SK-N-SH treated with all-trans-retinoic acid at 6 μM for 48 hours (cell line): ENCODE results near the gene NOL3.

Source experiments
- ATAC-seq: fragments of 200-7000 bp; cut with Tn5 transposase; 3 replicates; pipeline ENCODE4 v1.9.1; 2020; ENCODE audit warnings: mild to moderate bottlenecking, moderate library complexity
- ARNTL ChIP-seq: fragments of 450-650 bp; formaldehyde crosslinking; IDR thresholded peaks from 2 replicates; pipeline ENCODE4 v1.5.0; 2020; ENCODE audit warnings: low read depth, mild to moderate bottlenecking, moderate library complexity, borderline replicate concordance
- CSDC2 ChIP-seq: fragments of 250-450 bp; sonication (Bioruptor Pico); IDR thresholded peaks from 2 replicates; pipeline ENCODE4 v1.5.0; 2020; ENCODE audit warnings: mild to moderate bottlenecking, moderate library complexity
- ESRRG ChIP-seq: fragments of 250-450 bp; sonication (Bioruptor Pico); IDR thresholded peaks from 2 replicates; pipeline ENCODE4 v1.6.1; 2021; ENCODE audit warnings: mild to moderate bottlenecking
- PPARA ChIP-seq: fragments of 250-450 bp; sonication (Bioruptor Pico); IDR thresholded peaks from 2 replicates; pipeline ENCODE4 v1.5.0; 2020; ENCODE audit warnings: mild to moderate bottlenecking, borderline replicate concordance
- RARB ChIP-seq: fragments of 250-450 bp; sonication (Bioruptor Pico); IDR thresholded peaks from 2 replicates; pipeline ENCODE4 v1.8.0; 2021; ENCODE audit warnings: mild to moderate bottlenecking, moderate library complexity
- SNAI2 ChIP-seq: fragments of 250-450 bp; sonication (Bioruptor Pico); IDR thresholded peaks from 2 replicates; pipeline ENCODE4 v1.5.0; 2020; ENCODE audit warnings: mild to moderate bottlenecking, moderate library complexity
- TCF4 ChIP-seq: fragments of 250-450 bp; sonication (Bioruptor Pico); IDR thresholded peaks from 2 replicates; pipeline ENCODE4 v1.8.0; 2021; ENCODE audit warnings: mild to moderate bottlenecking, moderate library complexity, borderline replicate concordance
- TOX ChIP-seq: fragments of 250-450 bp; sonication (Bioruptor Pico); IDR thresholded peaks from 2 replicates; pipeline ENCODE4 v1.8.0; 2021; ENCODE audit warnings: mild to moderate bottlenecking, moderate library complexity, borderline replicate concordance
- ZC3H10 ChIP-seq: fragments of 250-450 bp; sonication (Bioruptor Pico); IDR thresholded peaks from 2 replicates; pipeline ENCODE4 v1.5.1; 2021; ENCODE audit warnings: mild to moderate bottlenecking, moderate library complexity
- ZFP3 ChIP-seq: fragments of 250-450 bp; sonication (Bioruptor Pico); IDR thresholded peaks from 2 replicates; pipeline ENCODE4 v1.5.0; 2020; ENCODE audit warnings: mild to moderate bottlenecking, moderate library complexity
- ZNF565 ChIP-seq: fragments of 450-650 bp; formaldehyde crosslinking; conservative IDR thresholded peaks from 2 replicates; pipeline ENCODE4 v1.5.0; 2020; ENCODE audit warnings: low read depth, mild to moderate bottlenecking, moderate library complexity
- ZNF8 ChIP-seq: fragments of 450-650 bp; formaldehyde crosslinking; IDR thresholded peaks from 2 replicates; pipeline ENCODE4 v1.5.0; 2020; ENCODE audit warnings: mild to moderate bottlenecking, moderate library complexity
- TF ChIP-seq, protein P1 (sequence below): fragments of 250-450 bp; sonication (Bioruptor Pico); IDR thresholded peaks from 2 replicates; pipeline ENCODE4 v1.5.1; 2021; ENCODE audit warnings: mild to moderate bottlenecking, moderate library complexity
- TF ChIP-seq, protein P2 (sequence below): fragments of 250-450 bp; sonication (Bioruptor Pico); IDR thresholded peaks from 2 replicates; pipeline ENCODE4 v1.8.0; 2020; ENCODE audit warnings: mild to moderate bottlenecking, moderate library complexity, borderline replicate concordance
- TF ChIP-seq, protein P3 (sequence below): fragments of 250-450 bp; sonication (Bioruptor Pico); IDR thresholded peaks from 2 replicates; pipeline ENCODE4 v1.5.0; 2020; ENCODE audit warnings: mild to moderate bottlenecking, moderate library complexity
- TF ChIP-seq, protein P4 (sequence below): fragments of 250-450 bp; sonication (Bioruptor Pico); IDR thresholded peaks from 2 replicates; pipeline ENCODE4 v1.8.0; 2021; ENCODE audit warnings: low read depth, mild to moderate bottlenecking, moderate library complexity, borderline replicate concordance

Gene NOL3

DNA sequence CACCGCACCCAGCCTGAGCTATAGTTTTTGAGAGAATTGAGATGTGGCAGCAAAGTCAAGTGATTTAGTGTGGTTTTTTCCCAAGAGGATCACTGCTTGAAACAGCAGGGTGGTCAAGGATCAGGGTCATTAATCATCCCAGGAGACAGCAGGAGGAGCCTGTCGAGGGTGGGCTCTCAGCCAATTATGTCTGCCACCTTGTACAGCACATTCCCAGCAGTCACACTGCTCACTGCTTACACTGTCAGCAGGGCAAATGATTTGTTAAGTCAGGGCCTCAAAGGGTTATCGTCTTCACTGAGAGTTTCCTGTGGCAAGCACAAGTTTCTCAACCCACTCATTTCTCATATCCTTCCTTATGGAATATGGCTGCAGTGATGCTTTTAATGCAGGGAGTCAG is 32.7 kb upstream of the NOL3 start (continued):
- TF ChIP-seq, protein P1, sequence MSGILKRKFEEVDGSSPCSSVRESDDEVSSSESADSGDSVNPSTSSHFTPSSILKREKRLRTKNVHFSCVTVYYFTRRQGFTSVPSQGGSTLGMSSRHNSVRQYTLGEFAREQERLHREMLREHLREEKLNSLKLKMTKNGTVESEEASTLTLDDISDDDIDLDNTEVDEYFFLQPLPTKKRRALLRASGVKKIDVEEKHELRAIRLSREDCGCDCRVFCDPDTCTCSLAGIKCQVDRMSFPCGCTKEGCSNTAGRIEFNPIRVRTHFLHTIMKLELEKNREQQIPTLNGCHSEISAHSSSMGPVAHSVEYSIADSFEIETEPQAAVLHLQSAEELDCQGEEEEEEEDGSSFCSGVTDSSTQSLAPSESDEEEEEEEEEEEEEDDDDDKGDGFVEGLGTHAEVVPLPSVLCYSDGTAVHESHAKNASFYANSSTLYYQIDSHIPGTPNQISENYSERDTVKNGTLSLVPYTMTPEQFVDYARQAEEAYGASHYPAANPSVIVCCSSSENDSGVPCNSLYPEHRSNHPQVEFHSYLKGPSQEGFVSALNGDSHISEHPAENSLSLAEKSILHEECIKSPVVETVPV (CRISPR knock-in tag) = no peak

DNA sequence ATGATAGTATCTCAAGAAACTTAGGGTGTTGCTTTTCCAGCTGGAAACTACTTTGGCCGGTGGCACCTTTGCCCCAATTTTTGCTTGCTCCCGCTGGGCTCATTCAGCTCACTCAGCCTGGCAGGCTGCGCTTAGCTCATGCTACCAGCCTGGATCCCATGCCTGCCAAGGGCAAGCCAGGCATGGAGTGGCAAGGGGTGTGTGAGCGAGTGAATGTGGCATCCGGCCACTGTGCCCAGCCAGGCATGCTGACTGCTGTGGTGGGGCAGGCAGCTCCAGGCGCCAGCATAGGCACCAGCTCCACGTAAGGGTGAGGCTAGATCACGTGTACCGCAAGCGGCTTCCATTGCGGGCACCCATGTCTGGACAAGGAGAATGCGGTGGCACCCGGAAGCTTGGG is 28.9 kb upstream of the NOL3 start:
- ATAC-seq = no peak
- TF ChIP-seq SNAI2 (CRISPR knock-in tag) = no peak
- no peak for TF ChIP-seq TCF4 (CRISPR knock-in tag)
- no peak for TF ChIP-seq ZFP3
- TF ChIP-seq, protein P2, sequence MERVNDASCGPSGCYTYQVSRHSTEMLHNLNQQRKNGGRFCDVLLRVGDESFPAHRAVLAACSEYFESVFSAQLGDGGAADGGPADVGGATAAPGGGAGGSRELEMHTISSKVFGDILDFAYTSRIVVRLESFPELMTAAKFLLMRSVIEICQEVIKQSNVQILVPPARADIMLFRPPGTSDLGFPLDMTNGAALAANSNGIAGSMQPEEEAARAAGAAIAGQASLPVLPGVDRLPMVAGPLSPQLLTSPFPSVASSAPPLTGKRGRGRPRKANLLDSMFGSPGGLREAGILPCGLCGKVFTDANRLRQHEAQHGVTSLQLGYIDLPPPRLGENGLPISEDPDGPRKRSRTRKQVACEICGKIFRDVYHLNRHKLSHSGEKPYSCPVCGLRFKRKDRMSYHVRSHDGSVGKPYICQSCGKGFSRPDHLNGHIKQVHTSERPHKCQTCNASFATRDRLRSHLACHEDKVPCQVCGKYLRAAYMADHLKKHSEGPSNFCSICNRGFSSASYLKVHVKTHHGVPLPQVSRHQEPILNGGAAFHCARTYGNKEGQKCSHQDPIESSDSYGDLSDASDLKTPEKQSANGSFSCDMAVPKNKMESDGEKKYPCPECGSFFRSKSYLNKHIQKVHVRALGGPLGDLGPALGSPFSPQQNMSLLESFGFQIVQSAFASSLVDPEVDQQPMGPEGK (CRISPR knock-in tag) = no peak
- TF ChIP-seq, protein P1 (CRISPR knock-in tag) = no peak
- TF ChIP-seq, protein P3, sequence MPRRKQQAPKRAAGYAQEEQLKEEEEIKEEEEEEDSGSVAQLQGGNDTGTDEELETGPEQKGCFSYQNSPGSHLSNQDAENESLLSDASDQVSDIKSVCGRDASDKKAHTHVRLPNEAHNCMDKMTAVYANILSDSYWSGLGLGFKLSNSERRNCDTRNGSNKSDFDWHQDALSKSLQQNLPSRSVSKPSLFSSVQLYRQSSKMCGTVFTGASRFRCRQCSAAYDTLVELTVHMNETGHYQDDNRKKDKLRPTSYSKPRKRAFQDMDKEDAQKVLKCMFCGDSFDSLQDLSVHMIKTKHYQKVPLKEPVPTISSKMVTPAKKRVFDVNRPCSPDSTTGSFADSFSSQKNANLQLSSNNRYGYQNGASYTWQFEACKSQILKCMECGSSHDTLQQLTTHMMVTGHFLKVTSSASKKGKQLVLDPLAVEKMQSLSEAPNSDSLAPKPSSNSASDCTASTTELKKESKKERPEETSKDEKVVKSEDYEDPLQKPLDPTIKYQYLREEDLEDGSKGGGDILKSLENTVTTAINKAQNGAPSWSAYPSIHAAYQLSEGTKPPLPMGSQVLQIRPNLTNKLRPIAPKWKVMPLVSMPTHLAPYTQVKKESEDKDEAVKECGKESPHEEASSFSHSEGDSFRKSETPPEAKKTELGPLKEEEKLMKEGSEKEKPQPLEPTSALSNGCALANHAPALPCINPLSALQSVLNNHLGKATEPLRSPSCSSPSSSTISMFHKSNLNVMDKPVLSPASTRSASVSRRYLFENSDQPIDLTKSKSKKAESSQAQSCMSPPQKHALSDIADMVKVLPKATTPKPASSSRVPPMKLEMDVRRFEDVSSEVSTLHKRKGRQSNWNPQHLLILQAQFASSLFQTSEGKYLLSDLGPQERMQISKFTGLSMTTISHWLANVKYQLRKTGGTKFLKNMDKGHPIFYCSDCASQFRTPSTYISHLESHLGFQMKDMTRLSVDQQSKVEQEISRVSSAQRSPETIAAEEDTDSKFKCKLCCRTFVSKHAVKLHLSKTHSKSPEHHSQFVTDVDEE (CRISPR knock-in tag) = no peak

DNA sequence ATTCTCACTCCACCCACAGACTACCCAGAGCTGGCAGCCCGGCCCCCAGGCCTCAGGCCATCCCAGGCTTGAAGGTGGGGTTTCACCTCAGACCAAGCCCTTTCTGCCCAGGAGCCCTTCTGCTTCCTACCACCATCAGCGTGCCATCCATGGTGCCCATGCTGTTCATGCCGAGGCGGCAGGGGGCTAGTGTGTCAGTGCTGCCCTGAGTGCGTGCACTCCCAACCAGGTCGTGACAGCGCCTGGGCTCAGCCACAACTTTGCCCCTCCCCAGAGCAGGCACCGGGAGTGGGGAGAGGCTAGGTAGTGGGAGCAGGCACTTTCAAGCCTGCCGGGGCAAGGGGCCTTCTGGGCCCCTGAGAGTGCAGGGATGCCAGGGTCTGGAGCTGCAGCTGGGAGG is 28.0 kb upstream of the NOL3 start:
- TF ChIP-seq SNAI2 (CRISPR knock-in tag) (no peak), ZFP3 (no peak), TCF4 (CRISPR knock-in tag) (no peak), ZNF8 (no peak), PPARA (CRISPR knock-in tag) (no peak), CSDC2 (no peak), TOX (CRISPR knock-in tag) (no peak), ZC3H10 (no peak), ZNF565 (CRISPR knock-in tag) (no peak), ARNTL (no peak), ESRRG (CRISPR knock-in tag) (no peak), RARB (CRISPR knock-in tag) (no peak)
- TF ChIP-seq, protein P2 (CRISPR knock-in tag) = no peak
- TF ChIP-seq, protein P4, sequence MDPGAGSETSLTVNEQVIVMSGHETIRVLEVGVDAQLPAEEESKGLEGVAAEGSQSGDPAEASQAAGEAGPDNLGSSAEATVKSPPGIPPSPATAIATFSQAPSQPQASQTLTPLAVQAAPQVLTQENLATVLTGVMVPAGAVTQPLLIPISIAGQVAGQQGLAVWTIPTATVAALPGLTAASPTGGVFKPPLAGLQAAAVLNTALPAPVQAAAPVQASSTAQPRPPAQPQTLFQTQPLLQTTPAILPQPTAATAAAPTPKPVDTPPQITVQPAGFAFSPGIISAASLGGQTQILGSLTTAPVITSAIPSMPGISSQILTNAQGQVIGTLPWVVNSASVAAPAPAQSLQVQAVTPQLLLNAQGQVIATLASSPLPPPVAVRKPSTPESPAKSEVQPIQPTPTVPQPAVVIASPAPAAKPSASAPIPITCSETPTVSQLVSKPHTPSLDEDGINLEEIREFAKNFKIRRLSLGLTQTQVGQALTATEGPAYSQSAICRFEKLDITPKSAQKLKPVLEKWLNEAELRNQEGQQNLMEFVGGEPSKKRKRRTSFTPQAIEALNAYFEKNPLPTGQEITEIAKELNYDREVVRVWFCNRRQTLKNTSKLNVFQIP (CRISPR knock-in tag) = no peak
- TF ChIP-seq, protein P1 (CRISPR knock-in tag) = no peak
- TF ChIP-seq, all 23 proteins: peak for 0

More for the DNA sequence above, 28.0 kb upstream of the NOL3 start:
- ATAC-seq = no peak
